Stimulated activated CD4-positive, alpha-beta T cell treated with anti-CD3 and anti-CD28 coated beads, Interleukin-1b, Interleukin-23, amount 100 ng/mL, for 1 hour (primary cell): Measurements from ENCODE around the gene TEX51.

ENCODE experiments used
- DNase-seq, 2 donors: peaks; one replicate each; pipeline ENCODE4 v3.0.0-alpha.2; 2020; ENCODE audit warnings: low read depth in 2 of 2

TEX51 gene

DNA sequence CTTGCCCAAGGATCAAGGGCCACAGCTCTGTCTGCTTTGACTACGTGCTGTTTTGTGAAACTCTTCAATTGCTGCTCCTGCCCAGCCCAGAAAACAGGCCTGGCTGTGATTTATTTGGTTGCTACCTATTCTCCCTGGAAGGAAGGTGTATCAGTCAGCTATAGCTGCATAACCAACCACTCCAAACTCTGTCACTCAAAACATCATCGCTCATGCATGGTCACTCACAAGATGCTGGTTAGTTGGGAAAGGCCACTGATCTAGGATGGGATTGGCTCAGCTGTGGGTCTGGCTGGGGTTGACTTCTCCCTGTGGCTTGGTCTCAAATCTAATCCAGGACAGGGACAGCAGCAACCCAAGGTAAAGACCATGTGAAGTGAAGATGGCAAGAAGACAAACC, 14.6 kb downstream of the TEX51 start:
- no peak for DNase-seq

GRCh38 chr2:126913881-126914615, 15.4 kb downstream of the TEX51 start:
- DNase-seq: no peak

- DNase-seq: no peak
Observed at GRCh38 chr2:126914811-126915500, 16.3 kb downstream of the TEX51 start.

GRCh38 chr2:126915903-126916302, 17.2 kb downstream of the TEX51 start:
- no peak for DNase-seq

DNA sequence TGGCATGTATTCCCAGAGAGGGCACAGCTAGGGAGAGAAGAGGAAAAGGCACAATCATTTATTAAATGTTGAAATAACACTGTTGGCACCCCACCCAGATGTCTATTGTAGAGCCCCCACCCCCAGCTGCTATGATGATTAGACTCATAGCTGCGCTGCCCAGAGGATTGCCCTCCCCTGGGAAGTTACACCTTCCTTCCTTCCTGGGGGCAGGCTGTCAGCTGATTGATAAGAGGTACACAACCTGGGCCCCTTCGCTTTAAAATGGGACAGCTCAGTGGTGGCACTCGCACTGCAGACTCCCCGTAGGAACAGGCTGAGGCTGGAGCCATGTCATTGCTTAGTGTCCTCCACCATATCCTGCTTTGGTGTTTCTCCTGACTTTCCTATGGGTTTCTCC, 18.1 kb downstream of the TEX51 start:
- no peak for DNase-seq

DNA sequence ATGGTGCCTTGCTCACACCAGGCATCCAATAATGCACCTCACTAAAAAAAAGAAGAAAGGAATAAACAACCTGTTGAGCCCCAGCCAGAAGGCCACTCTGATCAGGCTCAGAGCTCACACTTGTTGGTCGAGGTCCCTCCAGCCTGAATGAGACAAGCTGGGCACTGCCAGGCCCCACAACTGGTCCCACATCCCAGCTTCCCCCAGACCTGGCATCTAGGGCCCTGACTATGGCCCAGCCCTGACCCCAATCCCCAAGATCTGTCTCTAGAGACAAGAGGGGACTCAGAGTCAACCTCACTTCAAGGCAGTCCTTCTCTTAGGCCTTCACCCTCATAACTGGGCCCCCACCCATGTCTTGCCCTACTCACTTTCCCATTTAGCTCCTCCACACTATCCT, 22.4 kb downstream of the TEX51 start:
- no peak for DNase-seq

- DNase-seq: no peak
Observed at GRCh38 chr2:126930970-126931590, 32.4 kb downstream of the TEX51 start.

- DNase-seq: no peak
Observed at GRCh38 chr2:126932529-126932928, 33.8 kb downstream of the TEX51 start.

DNA sequence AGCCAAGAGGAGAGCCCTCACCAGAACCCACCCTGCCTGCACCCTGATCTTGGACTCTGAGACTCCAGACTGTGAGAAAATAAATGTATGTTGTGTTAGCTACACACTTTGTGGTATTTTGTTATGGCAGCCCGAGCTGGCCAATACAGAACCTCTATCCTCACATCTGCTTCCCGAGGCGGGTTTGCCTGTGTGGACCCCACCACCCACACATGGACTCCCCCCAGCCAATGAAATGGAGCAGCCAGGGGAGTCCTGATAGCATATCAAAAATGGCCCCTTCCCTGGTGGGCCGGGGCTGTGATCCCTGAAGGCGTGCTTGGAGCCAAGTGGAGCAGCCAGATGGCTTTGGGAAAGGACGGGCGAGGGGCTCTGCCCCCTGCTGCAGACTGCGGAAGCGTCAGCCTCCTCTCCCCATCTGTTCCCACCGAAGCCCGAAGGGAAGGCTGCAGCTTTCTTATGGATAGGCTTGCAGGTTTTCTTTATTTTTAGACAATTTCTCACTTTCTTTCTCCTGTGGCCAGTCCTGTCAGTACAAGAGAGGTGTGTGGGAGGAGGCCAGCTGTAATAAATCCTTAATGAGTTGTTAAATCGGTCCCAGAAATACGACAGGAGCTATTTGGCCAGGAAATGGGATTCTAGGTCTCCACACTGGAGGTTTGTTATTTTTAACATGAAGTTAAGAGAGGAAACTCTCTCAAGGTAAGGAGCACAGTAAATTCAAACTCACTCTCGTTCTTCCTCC, 34.4 kb downstream of the TEX51 start:
- DNase-seq: no peak

GRCh38 chr2:126933711-126934091, 35.0 kb downstream of the TEX51 start:
- no peak for DNase-seq

GRCh38 chr2:126934809-126935208, 36.1 kb downstream of the TEX51 start:
- no peak for DNase-seq

- no peak for DNase-seq
Observed at GRCh38 chr2:126935774-126936173, 37.1 kb downstream of the TEX51 start.

GRCh38 chr2:126936219-126936723, 37.6 kb downstream of the TEX51 start:
- DNase-seq: no peak

- DNase-seq: no peak
Observed at GRCh38 chr2:126940331-126940730, 41.6 kb downstream of the TEX51 start.

DNA sequence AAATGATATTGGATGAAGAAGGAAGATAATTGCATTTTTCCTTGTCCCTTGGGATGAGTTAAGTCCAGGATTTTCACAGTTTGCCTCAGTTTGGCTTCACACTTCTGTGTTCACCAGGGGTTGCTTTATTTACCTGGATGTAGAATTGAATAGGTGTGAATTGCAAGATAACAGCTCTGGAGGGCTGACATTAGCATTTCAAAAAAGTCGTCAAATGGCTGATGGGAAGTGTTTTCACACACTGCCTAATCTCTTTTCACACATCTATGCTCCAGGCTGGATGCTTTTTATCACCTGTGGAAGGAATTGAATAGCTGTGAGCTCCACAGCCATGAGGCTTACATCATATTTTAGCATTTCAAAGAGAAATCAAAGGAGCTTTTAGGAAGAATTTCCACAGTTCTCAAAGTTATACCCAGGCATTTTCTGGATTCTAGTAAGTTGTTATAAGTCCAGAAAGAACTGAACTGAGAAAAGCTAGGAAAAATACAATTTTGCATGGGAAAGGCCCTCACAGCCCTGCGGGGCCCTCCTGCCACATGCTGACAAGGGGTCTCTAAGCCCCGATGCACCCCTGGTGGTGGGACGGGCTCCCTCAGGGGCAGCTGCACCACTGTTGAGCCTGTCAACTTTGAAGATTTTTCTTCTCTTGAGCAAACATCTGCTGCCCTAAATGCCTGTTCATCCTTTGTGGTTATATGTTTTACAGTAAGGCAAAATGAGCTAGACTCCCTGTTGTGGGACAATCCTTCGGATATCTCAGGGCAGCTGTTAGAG, 43.9 kb downstream of the TEX51 start:
- no peak for DNase-seq

DNA sequence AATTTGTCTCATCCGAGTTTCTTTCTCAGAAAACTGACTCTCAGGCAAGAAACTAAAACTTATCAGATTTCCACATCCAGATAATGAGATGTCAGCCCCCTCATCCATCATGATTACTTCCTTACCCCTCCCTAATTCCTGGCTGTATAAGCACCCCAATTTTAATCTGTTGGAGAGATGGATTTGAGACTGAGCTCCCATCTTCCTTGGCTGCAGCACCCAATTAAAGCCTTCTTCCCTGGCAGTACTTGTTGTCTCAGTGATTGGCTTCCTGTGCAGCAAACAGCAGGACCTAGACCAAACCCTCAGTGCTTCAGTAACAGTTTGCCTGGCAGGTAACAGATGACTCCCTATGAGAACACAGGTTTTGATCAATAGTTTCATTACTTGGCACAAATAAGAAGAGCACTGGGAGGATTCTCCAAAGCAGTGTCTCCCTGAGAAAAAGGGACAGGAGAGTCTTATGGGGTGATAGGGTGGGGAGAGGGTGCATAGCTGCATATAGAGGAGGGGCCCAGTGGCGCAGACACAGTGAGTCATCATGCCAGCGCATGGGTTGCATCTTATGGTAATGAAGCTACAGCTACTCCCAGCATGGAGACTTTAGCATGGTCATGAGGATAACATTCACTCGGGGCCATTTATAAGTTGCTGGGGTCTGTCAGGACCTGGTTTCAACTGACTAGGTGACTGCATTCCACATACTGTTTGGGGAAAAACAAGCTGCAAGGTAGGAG, 45.1 kb downstream of the TEX51 start:
- no peak for DNase-seq

DNA sequence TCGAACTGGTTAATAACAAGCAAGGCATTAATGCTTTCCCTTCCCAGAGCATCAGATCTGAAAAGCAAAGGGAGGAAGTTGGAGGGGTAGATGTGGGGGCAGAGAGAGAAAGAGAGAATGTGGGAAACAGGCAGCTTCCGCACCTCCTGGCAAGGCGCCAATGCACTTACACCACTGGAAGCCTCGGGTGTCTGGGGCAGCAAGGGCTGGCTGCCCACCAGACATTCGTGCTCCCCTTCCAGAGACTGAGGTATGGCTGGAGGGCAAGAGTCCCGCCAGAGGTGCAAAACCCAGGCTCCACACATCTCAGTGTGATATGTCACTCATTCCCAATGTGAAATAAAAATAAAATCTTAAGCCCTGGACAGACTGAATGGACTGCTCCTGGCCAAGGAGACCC, 46.4 kb downstream of the TEX51 start:
- DNase-seq: no peak

DNA sequence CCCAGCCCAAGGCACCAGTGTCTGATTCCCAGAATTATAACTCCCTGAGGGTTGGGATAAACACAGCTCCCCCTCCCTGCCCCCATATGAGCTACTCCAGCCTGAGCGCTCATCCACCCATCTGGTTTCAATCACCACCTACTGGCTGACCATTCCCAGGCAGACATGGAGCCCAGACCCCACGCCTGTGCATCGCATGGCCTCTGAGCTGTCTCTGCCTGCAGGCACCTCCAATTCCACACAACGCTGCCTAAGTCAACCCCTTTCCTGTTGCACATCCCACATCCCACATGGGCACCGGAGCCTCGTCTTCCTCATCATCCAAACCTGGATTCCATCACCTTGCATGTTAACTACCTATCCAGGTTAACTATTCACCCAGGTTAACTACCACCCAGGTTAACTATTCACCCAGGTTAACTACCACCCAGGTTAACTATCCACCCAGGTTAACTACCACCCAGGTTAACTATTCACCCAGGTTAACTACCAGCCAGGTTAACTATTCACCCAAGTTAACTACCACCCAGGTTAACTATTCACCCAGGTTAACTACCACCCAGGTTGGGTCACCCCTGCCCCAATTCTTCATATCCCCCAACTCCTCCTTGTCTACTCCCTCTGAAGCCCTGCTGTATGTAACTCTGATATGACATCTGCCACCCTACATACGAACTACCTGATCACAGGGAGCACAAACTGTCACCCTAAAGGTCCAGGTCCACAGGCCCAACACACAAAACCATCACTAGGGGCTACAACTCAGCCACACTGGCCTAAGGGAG, 47.8 kb downstream of the TEX51 start:
- no peak for DNase-seq

DNA sequence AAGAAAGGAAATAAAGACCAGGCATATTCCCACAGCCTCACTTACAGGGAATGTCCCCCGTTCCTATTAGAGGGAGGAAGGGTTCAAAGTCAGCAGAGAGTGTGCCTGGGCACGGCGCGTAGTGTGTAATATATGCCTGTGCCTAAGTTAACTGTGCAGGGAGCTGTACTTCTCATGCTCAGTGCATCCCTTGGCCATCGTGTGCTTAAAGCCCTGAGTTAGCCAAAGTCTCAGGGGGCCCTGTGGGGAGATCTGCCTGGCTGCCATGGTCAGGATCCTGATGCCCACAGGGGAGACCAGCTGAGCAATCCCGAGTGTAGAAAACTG, 48.4 kb downstream of the TEX51 start:
- DNase-seq: no peak

GRCh38 chr2:126949775-126950174, 51.1 kb downstream of the TEX51 start:
- no peak for DNase-seq
